NOMO-1 treated with dmso at 0.1 percent for 144 hours (cell line): ENCODE data around the gene TAOK2.
"Not testable (repeated sequence)": the region's sequence is repeated elsewhere in the genome, so short reads cannot be mapped to it uniquely, and the experiment has no call there.

ENCODE experiments used
- DNase-seq: peaks from one replicate; lab custom pipeline; 2025; ENCODE audit not compliant: unreplicated experiment; lab: John Stamatoyannopoulos, UW

The TAOK2 gene

GRCh38 chr16:30018731-30019158, 45.1 kb downstream of the TAOK2 start:
- no peak for DNase-seq

GRCh38 chr16:30022887-30023286, 49.2 kb downstream of the TAOK2 start, which contains the start of gene C16orf92:
Gene C16orf92 (plus strand): TSS chr16:30023198. CDS start chr16:30023341, 143 bp downstream.
- DNase-seq = no peak

- DNase-seq = no peak
Measured at GRCh38 chr16:30023586-30023985, 49.9 kb downstream of the TAOK2 start.

GRCh38 chr16:30024451-30024850, 50.8 kb downstream of the TAOK2 start:
- DNase-seq = no peak

- no peak for DNase-seq
Measured at GRCh38 chr16:30025156-30025555, 51.5 kb downstream of the TAOK2 start.

- DNase-seq = no peak
Measured at GRCh38 chr16:30025574-30025973, 51.9 kb downstream of the TAOK2 start.

GRCh38 chr16:30026449-30026848, 52.8 kb downstream of the TAOK2 start:
- no peak for DNase-seq

GRCh38 chr16:30027588-30028437, 54.1 kb downstream of the TAOK2 start:
- no peak for DNase-seq

- no peak for DNase-seq
Measured at GRCh38 chr16:30028438-30029076, 54.9 kb downstream of the TAOK2 start.

- DNase-seq = no peak
Measured at GRCh38 chr16:30030011-30030685, 56.5 kb downstream of the TAOK2 start.

- DNase-seq = no peak
Measured at GRCh38 chr16:30030841-30031413, 57.3 kb downstream of the TAOK2 start, which contains the start of gene TLCD3B. Gene TLCD3B (minus strand): TSS chr16:30031271. CDS start chr16:30030527, 744 bp downstream.

GRCh38 chr16:30031477-30031918, 57.8 kb downstream of the TAOK2 start:
- DNase-seq = no peak

GRCh38 chr16:30032083-30032819, 58.6 kb downstream of the TAOK2 start:
- peak; percentile 35 for DNase-seq

GRCh38 chr16:30033270-30033669, 59.6 kb downstream of the TAOK2 start:
- no peak for DNase-seq

GRCh38 chr16:30040221-30040620, 66.6 kb downstream of the TAOK2 start:
- DNase-seq = no peak

- DNase-seq = not testable (repeated sequence)
Measured at GRCh38 chr16:30040690-30041089, 67.0 kb downstream of the TAOK2 start.

GRCh38 chr16:30041841-30042240, 68.2 kb downstream of the TAOK2 start:
- DNase-seq = no peak
